ENCODE data around the gene ERC1. TPM values are rescaled to one million over a fixed set of nuclear protein-coding genes. Genes with fewer than 3 reads are reported as not detected.

Gene ERC1
- total and polyA plus RNA-seq, 9 of the 15 experiments (the other 6 are each of a cell fraction or from before 2014, with no cell fraction given) = 0.74 to 11.8 (median 4.8) TPM

DNA sequence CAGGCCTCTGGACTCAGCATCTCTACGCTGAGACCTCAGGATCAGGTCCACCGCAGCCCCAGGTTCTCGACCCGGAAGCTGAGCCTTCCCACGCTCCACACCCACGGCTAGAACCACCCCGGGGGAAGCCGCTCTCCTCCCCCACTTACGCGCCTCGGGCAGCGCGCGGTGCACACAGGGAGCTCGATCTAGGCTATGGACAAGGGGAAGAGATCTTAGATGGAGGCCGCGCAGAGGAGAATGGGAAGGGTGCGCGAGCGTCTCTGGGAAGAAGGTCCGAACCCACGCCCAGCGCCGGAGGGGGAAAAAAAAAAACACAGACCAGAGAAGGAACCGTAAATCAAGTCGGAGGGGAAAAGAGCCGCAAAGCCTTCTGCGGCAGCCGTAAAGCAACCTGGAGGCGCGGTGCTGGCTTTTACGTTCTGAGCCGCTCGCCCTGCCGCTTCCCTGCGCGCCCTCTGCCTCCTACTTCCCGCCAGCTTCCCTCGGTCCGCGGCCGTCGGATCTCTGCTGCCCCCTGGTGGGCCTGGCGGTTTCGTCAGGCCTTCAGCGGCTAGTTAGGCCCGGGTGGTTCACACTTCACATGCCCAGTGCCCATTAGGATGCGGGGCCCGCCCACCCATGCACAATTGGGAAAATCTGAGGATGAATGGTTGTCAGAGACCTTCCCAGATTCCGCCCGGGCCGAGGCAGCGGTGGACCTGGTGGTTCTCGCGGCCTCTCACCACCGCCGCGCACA lies 41.4 kb upstream of the ERC1 start, which contains the start of gene RAD52 (continued):
- TF ChIP-seq CREB1 (IDR thresholded peaks at IDR 0.05) = peak; percentile 41
- TF ChIP-seq CREB1 (CRISPR knock-in tag; IDR thresholded peaks at IDR 0.05) = no peak; the same call in 1 of the 2 replicates
- TF ChIP-seq, protein P1, sequence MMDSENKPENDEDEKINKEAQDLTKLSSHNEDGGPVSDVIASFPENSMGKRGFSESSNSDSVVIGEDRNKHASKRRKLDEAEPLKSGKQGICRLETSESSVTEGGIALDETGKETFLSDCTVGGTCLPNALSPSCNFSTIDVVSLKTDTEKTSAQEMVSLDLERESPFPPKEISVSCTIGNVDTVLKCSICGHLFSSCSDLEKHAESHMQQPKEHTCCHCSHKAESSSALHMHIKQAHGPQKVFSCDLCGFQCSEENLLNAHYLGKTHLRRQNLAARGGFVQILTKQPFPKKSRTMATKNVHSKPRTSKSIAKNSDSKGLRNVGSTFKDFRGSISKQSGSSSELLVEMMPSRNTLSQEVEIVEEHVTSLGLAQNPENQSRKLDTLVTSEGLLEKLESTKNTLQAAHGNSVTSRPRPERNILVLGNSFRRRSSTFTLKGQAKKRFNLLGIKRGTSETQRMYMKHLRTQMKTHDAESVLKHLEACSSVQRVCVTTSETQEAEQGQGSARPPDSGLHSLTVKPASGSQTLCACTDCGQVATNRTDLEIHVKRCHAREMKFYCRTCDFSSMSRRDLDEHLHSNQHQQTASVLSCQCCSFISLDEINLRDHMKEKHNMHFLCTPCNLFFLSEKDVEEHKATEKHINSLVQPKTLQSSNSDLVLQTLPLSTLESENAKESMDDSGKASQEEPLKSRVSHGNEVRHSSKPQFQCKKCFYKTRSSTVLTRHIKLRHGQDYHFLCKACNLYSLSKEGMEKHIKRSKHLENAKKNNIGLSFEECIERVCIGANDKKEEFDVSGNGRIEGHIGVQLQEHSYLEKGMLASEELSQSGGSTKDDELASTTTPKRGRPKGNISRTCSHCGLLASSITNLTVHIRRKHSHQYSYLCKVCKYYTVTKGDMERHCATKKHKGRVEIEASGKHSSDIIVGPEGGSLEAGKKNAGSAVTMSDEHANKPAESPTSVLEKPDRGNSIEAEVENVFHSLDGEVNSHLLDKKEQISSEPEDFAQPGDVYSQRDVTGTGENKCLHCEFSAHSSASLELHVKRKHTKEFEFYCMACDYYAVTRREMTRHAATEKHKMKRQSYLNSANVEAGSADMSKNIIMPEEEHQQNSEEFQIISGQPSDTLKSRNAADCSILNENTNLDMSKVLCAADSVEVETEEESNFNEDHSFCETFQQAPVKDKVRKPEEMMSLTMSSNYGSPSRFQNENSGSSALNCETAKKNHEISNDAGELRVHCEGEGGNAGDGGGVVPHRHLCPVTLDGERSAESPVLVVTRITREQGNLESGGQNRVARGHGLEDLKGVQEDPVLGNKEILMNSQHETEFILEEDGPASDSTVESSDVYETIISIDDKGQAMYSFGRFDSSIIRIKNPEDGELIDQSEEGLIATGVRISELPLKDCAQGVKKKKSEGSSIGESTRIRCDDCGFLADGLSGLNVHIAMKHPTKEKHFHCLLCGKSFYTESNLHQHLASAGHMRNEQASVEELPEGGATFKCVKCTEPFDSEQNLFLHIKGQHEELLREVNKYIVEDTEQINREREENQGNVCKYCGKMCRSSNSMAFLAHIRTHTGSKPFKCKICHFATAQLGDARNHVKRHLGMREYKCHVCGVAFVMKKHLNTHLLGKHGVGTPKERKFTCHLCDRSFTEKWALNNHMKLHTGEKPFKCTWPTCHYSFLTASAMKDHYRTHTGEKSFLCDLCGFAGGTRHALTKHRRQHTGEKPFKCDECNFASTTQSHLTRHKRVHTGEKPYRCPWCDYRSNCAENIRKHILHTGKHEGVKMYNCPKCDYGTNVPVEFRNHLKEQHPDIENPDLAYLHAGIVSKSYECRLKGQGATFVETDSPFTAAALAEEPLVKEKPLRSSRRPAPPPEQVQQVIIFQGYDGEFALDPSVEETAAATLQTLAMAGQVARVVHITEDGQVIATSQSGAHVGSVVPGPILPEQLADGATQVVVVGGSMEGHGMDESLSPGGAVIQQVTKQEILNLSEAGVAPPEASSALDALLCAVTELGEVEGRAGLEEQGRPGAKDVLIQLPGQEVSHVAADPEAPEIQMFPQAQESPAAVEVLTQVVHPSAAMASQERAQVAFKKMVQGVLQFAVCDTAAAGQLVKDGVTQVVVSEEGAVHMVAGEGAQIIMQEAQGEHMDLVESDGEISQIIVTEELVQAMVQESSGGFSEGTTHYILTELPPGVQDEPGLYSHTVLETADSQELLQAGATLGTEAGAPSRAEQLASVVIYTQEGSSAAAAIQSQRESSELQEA (IDR thresholded peaks at IDR 0.05; ENCODE audit: low read depth) = no peak
- TF ChIP-seq ARID1B (IDR thresholded peaks at IDR 0.05) = no peak
- TF ChIP-seq ZNF778 (CRISPR knock-in tag; IDR thresholded peaks at IDR 0.05) = no peak
- no peak for TF ChIP-seq TEAD1 (CRISPR knock-in tag; IDR thresholded peaks at IDR 0.05)
- TF ChIP-seq SMAD4 (CRISPR knock-in tag; conservative IDR thresholded peaks at IDR 0.05) = 0 out of 2 replicates have a peak, but pooled peaks have one; percentile 21
- TF ChIP-seq, protein P2, sequence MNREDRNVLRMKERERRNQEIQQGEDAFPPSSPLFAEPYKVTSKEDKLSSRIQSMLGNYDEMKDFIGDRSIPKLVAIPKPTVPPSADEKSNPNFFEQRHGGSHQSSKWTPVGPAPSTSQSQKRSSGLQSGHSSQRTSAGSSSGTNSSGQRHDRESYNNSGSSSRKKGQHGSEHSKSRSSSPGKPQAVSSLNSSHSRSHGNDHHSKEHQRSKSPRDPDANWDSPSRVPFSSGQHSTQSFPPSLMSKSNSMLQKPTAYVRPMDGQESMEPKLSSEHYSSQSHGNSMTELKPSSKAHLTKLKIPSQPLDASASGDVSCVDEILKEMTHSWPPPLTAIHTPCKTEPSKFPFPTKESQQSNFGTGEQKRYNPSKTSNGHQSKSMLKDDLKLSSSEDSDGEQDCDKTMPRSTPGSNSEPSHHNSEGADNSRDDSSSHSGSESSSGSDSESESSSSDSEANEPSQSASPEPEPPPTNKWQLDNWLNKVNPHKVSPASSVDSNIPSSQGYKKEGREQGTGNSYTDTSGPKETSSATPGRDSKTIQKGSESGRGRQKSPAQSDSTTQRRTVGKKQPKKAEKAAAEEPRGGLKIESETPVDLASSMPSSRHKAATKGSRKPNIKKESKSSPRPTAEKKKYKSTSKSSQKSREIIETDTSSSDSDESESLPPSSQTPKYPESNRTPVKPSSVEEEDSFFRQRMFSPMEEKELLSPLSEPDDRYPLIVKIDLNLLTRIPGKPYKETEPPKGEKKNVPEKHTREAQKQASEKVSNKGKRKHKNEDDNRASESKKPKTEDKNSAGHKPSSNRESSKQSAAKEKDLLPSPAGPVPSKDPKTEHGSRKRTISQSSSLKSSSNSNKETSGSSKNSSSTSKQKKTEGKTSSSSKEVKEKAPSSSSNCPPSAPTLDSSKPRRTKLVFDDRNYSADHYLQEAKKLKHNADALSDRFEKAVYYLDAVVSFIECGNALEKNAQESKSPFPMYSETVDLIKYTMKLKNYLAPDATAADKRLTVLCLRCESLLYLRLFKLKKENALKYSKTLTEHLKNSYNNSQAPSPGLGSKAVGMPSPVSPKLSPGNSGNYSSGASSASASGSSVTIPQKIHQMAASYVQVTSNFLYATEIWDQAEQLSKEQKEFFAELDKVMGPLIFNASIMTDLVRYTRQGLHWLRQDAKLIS (CRISPR knock-in tag; IDR thresholded peaks at IDR 0.05) = 0 out of 2 replicates have a peak, but pooled peaks have one; percentile 57
- no peak for TF ChIP-seq BCL6 (CRISPR knock-in tag; IDR thresholded peaks at IDR 0.05)
- peak; percentile 75 for TF ChIP-seq TAF1 (IDR thresholded peaks at IDR 0.05; ENCODE audit: control insufficient read depth, extremely low read depth, insufficient read depth, low read length, severe bottlenecking)
- TF ChIP-seq GTF2F1 (IDR thresholded peaks at IDR 0.05; ENCODE audit: low read depth, low read length) = no peak
- 0 out of 2 replicates have a peak, but pooled peaks have one; percentile 3 for TF ChIP-seq JUN (IDR thresholded peaks at IDR 0.05; ENCODE audit: borderline replicate concordance, low read depth, low read length)
- TF ChIP-seq JUN (CRISPR knock-in tag; IDR thresholded peaks at IDR 0.05; ENCODE audit: borderline replicate concordance) = no peak
- TF ChIP-seq, protein P3, sequence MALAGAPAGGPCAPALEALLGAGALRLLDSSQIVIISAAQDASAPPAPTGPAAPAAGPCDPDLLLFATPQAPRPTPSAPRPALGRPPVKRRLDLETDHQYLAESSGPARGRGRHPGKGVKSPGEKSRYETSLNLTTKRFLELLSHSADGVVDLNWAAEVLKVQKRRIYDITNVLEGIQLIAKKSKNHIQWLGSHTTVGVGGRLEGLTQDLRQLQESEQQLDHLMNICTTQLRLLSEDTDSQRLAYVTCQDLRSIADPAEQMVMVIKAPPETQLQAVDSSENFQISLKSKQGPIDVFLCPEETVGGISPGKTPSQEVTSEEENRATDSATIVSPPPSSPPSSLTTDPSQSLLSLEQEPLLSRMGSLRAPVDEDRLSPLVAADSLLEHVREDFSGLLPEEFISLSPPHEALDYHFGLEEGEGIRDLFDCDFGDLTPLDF (CRISPR knock-in tag; IDR thresholded peaks at IDR 0.05) = peak; percentile 71; the same call in 1 of the 2 replicates
- no peak for TF ChIP-seq ZNF583 (CRISPR knock-in tag; IDR thresholded peaks at IDR 0.05)

Data from K562 (cell line).